ENCODE results near the gene RAPGEFL1. TPM values are rescaled to one million over a fixed set of nuclear protein-coding genes. Genes with fewer than 3 reads are reported as not detected.
A peak's percentile ranks its signal among the peaks of the same experiment; 100 is the strongest.

The RAPGEFL1 gene
- total RNA-seq, 4 donors from 2014 or later = 1.8 to 5.8 (median 5.2) TPM

GRCh38 chr17:40158438-40159013 is 18.7 kb upstream of the RAPGEFL1 start:
- peaks cover 0 to 27% of the 10 kb centered on the region in 2 donors for H3K36me3 ChIP-seq
- ATAC-seq = no peak
- no peak for TF ChIP-seq CTCF (IDR thresholded peaks at IDR 0.05 in 4 of 5, conservative IDR thresholded peaks at IDR 0.05 in 1 of 5)

GRCh38 chr17:40159456-40159855 is 17.8 kb upstream of the RAPGEFL1 start:
- in situ Hi-C loops (cut with MboI; ENCODE audit: low sequenced_read_pairs in 4 of 4) = loop anchor here in 1 of 4 donors (25.0 kb wide), 1 partner anchor 122 kb away; no protein-coding TSS in a partner anchor
- H3K36me3 ChIP-seq = peaks cover 0 to 36% of the 10 kb centered on the region in 2 donors

More at GRCh38 chr17:40158438-40159013, 18.7 kb upstream of the RAPGEFL1 start:
- DNase-seq = no peak
- peaks cover 21 to 28% of the 10 kb centered on the region in 2 donors for H3K4me1 ChIP-seq
- no peaks in the 10 kb centered on the region for H3K9me3 ChIP-seq
- in situ Hi-C loops (cut with MboI; ENCODE audit: low sequenced_read_pairs in 4 of 4) (loop anchor here in 1 of 4 donors (25.0 kb wide), 1 partner anchor 121 kb away; no protein-coding TSS in a partner anchor), intact Hi-C loops (cut with DNase I; ENCODE audit: low total_unique reads) (no loop called here)
- H3K27me3 ChIP-seq = no peaks in the 10 kb centered on the region
- peak overlapping the region; percentile 1 to 58 (median 34) for H3K27ac ChIP-seq
- H3K4me3 ChIP-seq = no peak overlapping the region

GRCh38 chr17:40167685-40168261 is 9.5 kb upstream of the RAPGEFL1 start:
- Histone ChIP-seq H3K27ac (peak overlapping the region in 3 of 4 donors; percentile 11 to 48 (median 48)), H3K4me1 (no peaks in the 10 kb centered on the region), H3K27me3 (no peaks in the 10 kb centered on the region), H3K9me3 (no peaks in the 10 kb centered on the region), H3K4me3 (no peak overlapping the region), H3K36me3 (peaks cover 2 to 91% of the 10 kb centered on the region in 2 donors)
- in situ Hi-C loops (cut with MboI; ENCODE audit: low sequenced_read_pairs in 4 of 4) = loop anchor here in 3 of 4 donors (5.0 to 25.0 kb wide), 4 partner anchors 53 to 130 kb away; no protein-coding TSS in a partner anchor
- intact Hi-C loops (cut with DNase I; ENCODE audit: low total_unique reads) = loop anchor here (1.0 to 5.0 kb wide), 3 partner anchors 54 to 155 kb away; partner anchors contain the start of gene THRA
- ATAC-seq (no peak), DNase-seq (no peak)
- TF ChIP-seq POLR2A (IDR thresholded peaks at IDR 0.05) = no peak
- no peak for TF ChIP-seq CTCF (IDR thresholded peaks at IDR 0.05 in 4 of 5, conservative IDR thresholded peaks at IDR 0.05 in 1 of 5)

More at GRCh38 chr17:40159456-40159855, 17.8 kb upstream of the RAPGEFL1 start:
- Histone ChIP-seq H3K4me3 (no peak overlapping the region), H3K27ac (no peak overlapping the region), H3K4me1 (peaks cover 21 to 25% of the 10 kb centered on the region in 2 donors), H3K27me3 (no peaks in the 10 kb centered on the region), H3K9me3 (no peaks in the 10 kb centered on the region)
- TF ChIP-seq CTCF (IDR thresholded peaks at IDR 0.05 in 4 of 5, conservative IDR thresholded peaks at IDR 0.05 in 1 of 5) (no peak), POLR2A (IDR thresholded peaks at IDR 0.05) (no peak)
- no peak for DNase-seq
- intact Hi-C loops (cut with DNase I; ENCODE audit: low total_unique reads) = no loop called here
- no peak for ATAC-seq

- H3K36me3 ChIP-seq = peaks cover 2 to 85% of the 10 kb centered on the region in 2 donors
- peak overlapping the region in 3 of 4 donors; percentile 11 to 48 (median 48) for H3K27ac ChIP-seq
- no peaks in the 10 kb centered on the region for H3K9me3 ChIP-seq
- ATAC-seq = peak; percentile 76 to 81
- no peak overlapping the region for H3K4me3 ChIP-seq
- H3K27me3 ChIP-seq = no peaks in the 10 kb centered on the region
- DNase-seq = no peak
- in situ Hi-C loops (cut with MboI; ENCODE audit: low sequenced_read_pairs in 4 of 4) (loop anchor here in 3 of 4 donors (5.0 to 25.0 kb wide), 4 partner anchors 54 to 131 kb away; no protein-coding TSS in a partner anchor), intact Hi-C loops (cut with DNase I; ENCODE audit: low total_unique reads) (loop anchor here (1.0 to 5.0 kb wide), 3 partner anchors 55 to 156 kb away; partner anchors contain the start of gene THRA)
- TF ChIP-seq POLR2A (IDR thresholded peaks at IDR 0.05) (no peak), CTCF (IDR thresholded peaks at IDR 0.05 in 4 of 5, conservative IDR thresholded peaks at IDR 0.05 in 1 of 5) (peak; percentile 76 to 84 (median 81))
- no peaks in the 10 kb centered on the region for H3K4me1 ChIP-seq
Measured at GRCh38 chr17:40168262-40168832, 8.9 kb upstream of the RAPGEFL1 start.

Data from gastrocnemius medialis (tissue), 4 donors.